ENCODE measurements around the gene HK3.

GRCh38 chr5:176875014-176875550 is 24.1 kb downstream of the HK3 start:
- TF ChIP-seq CTCF (IDR thresholded peaks at IDR 0.05; ENCODE audit: poor library complexity, severe bottlenecking) (no peak), TAF1 (IDR thresholded peaks at IDR 0.05; ENCODE audit: low read depth) (no peak), POLR2AphosphoS5 (IDR thresholded peaks at IDR 0.05) (no peak), MXI1 (conservative IDR thresholded peaks at IDR 0.05; ENCODE audit: poor library complexity, severe bottlenecking) (no peak), EZH2 (IDR thresholded peaks at IDR 0.05; ENCODE audit: borderline replicate concordance, insufficient read depth, low read length, poor library complexity, severe bottlenecking) (no peak), SMC3 (conservative IDR thresholded peaks at IDR 0.05; ENCODE audit: poor library complexity) (no peak), REST (IDR thresholded peaks at IDR 0.05; ENCODE audit: borderline replicate concordance) (no peak)

All from neural cell (in vitro differentiated cells).